Fibroblast of the aortic adventitia (primary cell): Measurements from ENCODE around the gene LCMT1. TPM values are rescaled to one million over a fixed set of nuclear protein-coding genes. Genes with fewer than 3 reads are reported as not detected.

Experiments
- DNase-seq: peaks from one replicate; pipeline ENCODE4 v3.0.0-alpha.2; 2010; ENCODE audit warnings: low read depth
- H3K4me3 ChIP-seq: 2 replicates; pipeline ENCODE4 v1.5.1; 2011; ENCODE audit warnings: low read depth, mild to moderate bottlenecking, control low read depth, low read length, moderate library complexity
- total RNA-seq: library from RNA; depleted of rRNA; stranded (reverse); fragments of >200 nt; gene quantifications from 2 replicates; pipeline ENCODE4 v1.2.3, GENCODE V29; 2012; ENCODE audit warnings: low replicate concordance
- TF ChIP-seq, protein P1 (sequence below): IDR thresholded peaks from 2 replicates; pipeline ENCODE4 v1.5.1; 2011; ENCODE audit warnings: mild to moderate bottlenecking, low read length, control low read depth, inconsistent platforms; ENCODE audit not compliant: insufficient read depth

The LCMT1 gene
- total RNA-seq, 1 donor = 35.3 TPM

DNA sequence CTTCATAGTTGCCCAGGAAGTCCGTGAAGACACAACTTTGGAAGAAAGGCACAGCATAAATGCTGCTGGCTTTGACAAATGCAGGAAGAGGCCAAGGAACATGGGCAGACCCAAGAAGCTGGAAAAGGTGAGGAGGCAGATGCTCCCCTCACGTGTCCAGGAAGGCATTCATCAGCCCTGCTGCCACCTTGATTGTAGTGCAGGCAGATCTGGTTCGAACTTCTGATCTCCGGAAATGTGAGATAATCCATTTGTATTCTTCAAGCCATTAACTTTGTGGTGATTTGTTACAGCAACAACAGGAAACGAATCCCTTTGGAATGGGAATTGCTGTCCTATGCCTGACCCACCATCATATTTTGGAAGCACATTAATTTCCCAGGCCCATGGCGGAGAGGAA is 28.5 kb upstream of the LCMT1 start:
- DNase-seq = no peak

GRCh38 chr16:25083701-25084100 is 27.8 kb upstream of the LCMT1 start:
- no peak for DNase-seq
- TF ChIP-seq, protein P1, sequence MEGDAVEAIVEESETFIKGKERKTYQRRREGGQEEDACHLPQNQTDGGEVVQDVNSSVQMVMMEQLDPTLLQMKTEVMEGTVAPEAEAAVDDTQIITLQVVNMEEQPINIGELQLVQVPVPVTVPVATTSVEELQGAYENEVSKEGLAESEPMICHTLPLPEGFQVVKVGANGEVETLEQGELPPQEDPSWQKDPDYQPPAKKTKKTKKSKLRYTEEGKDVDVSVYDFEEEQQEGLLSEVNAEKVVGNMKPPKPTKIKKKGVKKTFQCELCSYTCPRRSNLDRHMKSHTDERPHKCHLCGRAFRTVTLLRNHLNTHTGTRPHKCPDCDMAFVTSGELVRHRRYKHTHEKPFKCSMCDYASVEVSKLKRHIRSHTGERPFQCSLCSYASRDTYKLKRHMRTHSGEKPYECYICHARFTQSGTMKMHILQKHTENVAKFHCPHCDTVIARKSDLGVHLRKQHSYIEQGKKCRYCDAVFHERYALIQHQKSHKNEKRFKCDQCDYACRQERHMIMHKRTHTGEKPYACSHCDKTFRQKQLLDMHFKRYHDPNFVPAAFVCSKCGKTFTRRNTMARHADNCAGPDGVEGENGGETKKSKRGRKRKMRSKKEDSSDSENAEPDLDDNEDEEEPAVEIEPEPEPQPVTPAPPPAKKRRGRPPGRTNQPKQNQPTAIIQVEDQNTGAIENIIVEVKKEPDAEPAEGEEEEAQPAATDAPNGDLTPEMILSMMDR = no peak
- H3K4me3 ChIP-seq = no peak overlapping the region

More for the DNA sequence above, 28.5 kb upstream of the LCMT1 start:
- TF ChIP-seq, protein P1 = no peak
- no peak overlapping the region for H3K4me3 ChIP-seq

DNA sequence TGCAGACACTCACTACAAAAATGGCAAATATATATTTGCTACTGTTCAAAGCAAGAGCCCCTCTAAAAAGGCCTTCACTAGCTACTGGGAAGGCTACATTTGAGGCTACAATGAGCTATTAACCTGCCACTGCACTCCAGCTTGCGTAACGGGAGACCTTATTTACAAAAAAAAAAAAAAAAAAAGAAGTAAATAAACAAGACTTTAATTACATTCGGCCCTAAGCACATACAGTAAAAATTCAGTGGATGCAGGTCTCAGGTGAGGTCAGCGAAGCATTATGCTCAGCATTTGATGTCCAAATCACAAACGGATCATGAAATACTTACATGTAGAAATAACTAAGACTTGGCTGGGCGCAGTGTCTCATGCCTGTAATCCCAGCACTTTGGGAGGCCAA is 26.7 kb upstream of the LCMT1 start:
- TF ChIP-seq, protein P1 = no peak
- no peak for DNase-seq
- H3K4me3 ChIP-seq = no peak overlapping the region

GRCh38 chr16:25087761-25088160 is 23.8 kb upstream of the LCMT1 start:
- H3K4me3 ChIP-seq = no peak overlapping the region
- TF ChIP-seq, protein P1 = no peak
- no peak for DNase-seq

GRCh38 chr16:25089351-25089750 is 22.2 kb upstream of the LCMT1 start:
- TF ChIP-seq, protein P1 = no peak
- H3K4me3 ChIP-seq = no peak overlapping the region
- DNase-seq = no peak

DNA sequence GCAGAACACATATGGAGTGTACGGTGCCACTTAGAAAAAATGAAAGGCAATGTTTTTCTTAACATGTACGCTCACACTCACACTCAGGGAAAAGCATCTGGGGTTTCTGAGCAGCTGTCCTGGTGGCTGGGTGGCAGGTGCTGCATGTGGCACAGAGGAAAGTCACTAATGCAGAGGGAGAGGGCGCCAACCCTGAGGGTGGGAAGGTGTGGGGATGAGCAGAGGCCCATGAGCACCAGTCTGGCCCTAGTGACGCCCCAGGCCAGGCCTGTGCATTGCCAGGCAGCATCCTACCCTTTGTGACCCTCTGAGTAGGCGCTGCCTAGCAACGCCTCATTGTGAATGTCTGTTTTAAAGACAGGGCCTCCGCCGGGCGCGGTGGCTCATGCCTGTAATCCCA is 19.1 kb upstream of the LCMT1 start:
- H3K4me3 ChIP-seq = no peak overlapping the region
- TF ChIP-seq, protein P1 = no peak
- no peak for DNase-seq
